ENCODE data around the gene NEURL2. TPM values are rescaled to one million over a fixed set of nuclear protein-coding genes. Genes with fewer than 3 reads are reported as not detected.

Gene NEURL2
- total and polyA plus RNA-seq, 4 donors: 3.7 to 14.5 (median 5.2) TPM

DNA sequence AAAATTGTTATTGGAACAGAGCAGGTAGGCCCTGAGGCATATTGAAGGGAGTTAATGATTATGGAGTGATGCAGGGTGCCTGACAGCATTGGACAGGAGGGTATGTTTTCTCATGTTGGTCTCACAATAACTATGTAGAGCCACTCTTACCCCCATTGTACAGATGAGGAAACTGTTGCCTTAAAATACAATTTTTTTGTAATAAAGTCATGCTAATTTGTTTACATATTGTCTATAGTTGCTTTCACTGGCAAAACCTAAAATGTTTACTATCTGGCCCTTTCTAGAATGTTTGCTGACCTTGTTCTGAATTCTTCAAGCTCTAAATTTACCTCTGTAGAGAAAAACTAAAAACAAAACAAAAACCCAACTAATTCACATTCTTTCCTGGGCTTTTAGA is 39.5 kb downstream of the NEURL2 start:
- DNase-seq (ENCODE audit: low spot score): no peak
- H3K4me3 ChIP-seq (ENCODE audit: low read depth in 1 of 3, low read length in 3 of 3): no peak overlapping the region
- H3K27me3 ChIP-seq (ENCODE audit: control insufficient read depth in 4 of 4, insufficient read depth in 4 of 4, low read length in 3 of 4): no peaks in the 10 kb centered on the region
- H3K36me3 ChIP-seq (ENCODE audit: control insufficient read depth in 4 of 4, insufficient read depth in 3 of 4, low read depth in 1 of 4, low read length in 3 of 4): peaks cover 6 to 23% (median 10%) of the 10 kb centered on the region in 4 donors
- no peaks in the 10 kb centered on the region for H3K9me3 ChIP-seq (ENCODE audit: control insufficient read depth in 4 of 4, low read length in 3 of 4)
- H3K27ac ChIP-seq (ENCODE audit: low read depth in 1 of 2, low read length in 2 of 2): no peak overlapping the region
- H3K9ac ChIP-seq (ENCODE audit: low read depth in 1 of 2, low read length in 2 of 2): no peak overlapping the region
- TF ChIP-seq EGR1 (IDR thresholded peaks at IDR 0.05; ENCODE audit: low read depth in 2 of 2): no peak
- peaks cover 8 to 18% (median 11%) of the 10 kb centered on the region in 4 donors for H3K4me1 ChIP-seq (ENCODE audit: control insufficient read depth in 4 of 4, insufficient read depth in 4 of 4, low read length in 3 of 4)

GRCh38 chr20:45850926-45851325 is 40.1 kb downstream of the NEURL2 start:
- no peaks in the 10 kb centered on the region for H3K27me3 ChIP-seq (ENCODE audit: control insufficient read depth in 4 of 4, insufficient read depth in 4 of 4, low read length in 3 of 4)
- no peak overlapping the region for H3K4me3 ChIP-seq (ENCODE audit: low read depth in 1 of 3, low read length in 3 of 3)
- H3K4me1 ChIP-seq (ENCODE audit: control insufficient read depth in 4 of 4, insufficient read depth in 4 of 4, low read length in 3 of 4): peaks cover 2 to 12% (median 5%) of the 10 kb centered on the region in 4 donors
- H3K9ac ChIP-seq (ENCODE audit: low read depth in 1 of 2, low read length in 2 of 2): no peak overlapping the region
- no peaks in the 10 kb centered on the region for H3K9me3 ChIP-seq (ENCODE audit: control insufficient read depth in 4 of 4, low read length in 3 of 4)
- 85% methylated on average over 1 of the region's 1 CpG for WGBS
- no peak overlapping the region for H3K27ac ChIP-seq (ENCODE audit: low read depth in 1 of 2, low read length in 2 of 2)
- no peak for TF ChIP-seq ATF3 (IDR thresholded peaks at IDR 0.05)
- no peak for TF ChIP-seq REST (IDR thresholded peaks at IDR 0.05)
- TF ChIP-seq, protein P1, sequence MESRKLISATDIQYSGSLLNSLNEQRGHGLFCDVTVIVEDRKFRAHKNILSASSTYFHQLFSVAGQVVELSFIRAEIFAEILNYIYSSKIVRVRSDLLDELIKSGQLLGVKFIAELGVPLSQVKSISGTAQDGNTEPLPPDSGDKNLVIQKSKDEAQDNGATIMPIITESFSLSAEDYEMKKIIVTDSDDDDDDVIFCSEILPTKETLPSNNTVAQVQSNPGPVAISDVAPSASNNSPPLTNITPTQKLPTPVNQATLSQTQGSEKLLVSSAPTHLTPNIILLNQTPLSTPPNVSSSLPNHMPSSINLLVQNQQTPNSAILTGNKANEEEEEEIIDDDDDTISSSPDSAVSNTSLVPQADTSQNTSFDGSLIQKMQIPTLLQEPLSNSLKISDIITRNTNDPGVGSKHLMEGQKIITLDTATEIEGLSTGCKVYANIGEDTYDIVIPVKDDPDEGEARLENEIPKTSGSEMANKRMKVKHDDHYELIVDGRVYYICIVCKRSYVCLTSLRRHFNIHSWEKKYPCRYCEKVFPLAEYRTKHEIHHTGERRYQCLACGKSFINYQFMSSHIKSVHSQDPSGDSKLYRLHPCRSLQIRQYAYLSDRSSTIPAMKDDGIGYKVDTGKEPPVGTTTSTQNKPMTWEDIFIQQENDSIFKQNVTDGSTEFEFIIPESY (IDR thresholded peaks at IDR 0.05): no peak
- TF ChIP-seq HNF4G (IDR thresholded peaks at IDR 0.05): no peak
- TF ChIP-seq TAF1 (conservative IDR thresholded peaks at IDR 0.05): no peak
- TF ChIP-seq, protein P2, sequence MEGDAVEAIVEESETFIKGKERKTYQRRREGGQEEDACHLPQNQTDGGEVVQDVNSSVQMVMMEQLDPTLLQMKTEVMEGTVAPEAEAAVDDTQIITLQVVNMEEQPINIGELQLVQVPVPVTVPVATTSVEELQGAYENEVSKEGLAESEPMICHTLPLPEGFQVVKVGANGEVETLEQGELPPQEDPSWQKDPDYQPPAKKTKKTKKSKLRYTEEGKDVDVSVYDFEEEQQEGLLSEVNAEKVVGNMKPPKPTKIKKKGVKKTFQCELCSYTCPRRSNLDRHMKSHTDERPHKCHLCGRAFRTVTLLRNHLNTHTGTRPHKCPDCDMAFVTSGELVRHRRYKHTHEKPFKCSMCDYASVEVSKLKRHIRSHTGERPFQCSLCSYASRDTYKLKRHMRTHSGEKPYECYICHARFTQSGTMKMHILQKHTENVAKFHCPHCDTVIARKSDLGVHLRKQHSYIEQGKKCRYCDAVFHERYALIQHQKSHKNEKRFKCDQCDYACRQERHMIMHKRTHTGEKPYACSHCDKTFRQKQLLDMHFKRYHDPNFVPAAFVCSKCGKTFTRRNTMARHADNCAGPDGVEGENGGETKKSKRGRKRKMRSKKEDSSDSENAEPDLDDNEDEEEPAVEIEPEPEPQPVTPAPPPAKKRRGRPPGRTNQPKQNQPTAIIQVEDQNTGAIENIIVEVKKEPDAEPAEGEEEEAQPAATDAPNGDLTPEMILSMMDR (IDR thresholded peaks at IDR 0.05; ENCODE audit: low read depth, low read length, missing input control): no peak
- TF ChIP-seq SP1 (IDR thresholded peaks at IDR 0.05): no peak
- TF ChIP-seq FOXA1 (IDR thresholded peaks at IDR 0.05): no peak
- TF ChIP-seq RXRA (IDR thresholded peaks at IDR 0.05): no peak
- no peak for TF ChIP-seq GABPA (IDR thresholded peaks at IDR 0.05 in 1 of 2, conservative IDR thresholded peaks at IDR 0.05 in 1 of 2)
- TF ChIP-seq HNF4A (conservative IDR thresholded peaks at IDR 0.05): no peak
- TF ChIP-seq MAX (IDR thresholded peaks at IDR 0.05): no peak
- TF ChIP-seq NR2F2 (IDR thresholded peaks at IDR 0.05): no peak
- peak; percentile 58 for DNase-seq (ENCODE audit: low spot score)
- H3K36me3 ChIP-seq (ENCODE audit: control insufficient read depth in 4 of 4, insufficient read depth in 3 of 4, low read depth in 1 of 4, low read length in 3 of 4): peaks cover 6 to 27% (median 14%) of the 10 kb centered on the region in 4 donors
